ENCODE results near the gene DHRS3. TPM values are rescaled to one million over a fixed set of nuclear protein-coding genes. Genes with fewer than 3 reads are reported as not detected.

DHRS3 gene
- polyA plus RNA-seq, 3 donors = 68.3 to 85.7 (median 68.8) TPM

GRCh38 chr1:12640237-12640957 is 22.4 kb upstream of the DHRS3 start:
- DNase-seq (ENCODE audit: low read depth in 3 of 3, low spot score in 2 of 3) = no peak

GRCh38 chr1:12637693-12638092 is 19.7 kb upstream of the DHRS3 start:
- DNase-seq (ENCODE audit: low read depth in 3 of 3, low spot score in 2 of 3) = no peak

- peak in 1 of 3 donors; percentile 56 for DNase-seq (ENCODE audit: low read depth in 3 of 3, low spot score in 2 of 3)
Observed at GRCh38 chr1:12636098-12636950, 18.3 kb upstream of the DHRS3 start.

GRCh38 chr1:12634696-12635202 is 16.7 kb upstream of the DHRS3 start:
- DNase-seq (ENCODE audit: low read depth in 3 of 3, low spot score in 2 of 3) = no peak

- no peak for DNase-seq (ENCODE audit: low read depth in 3 of 3, low spot score in 2 of 3)
Observed at GRCh38 chr1:12634156-12634555, 16.1 kb upstream of the DHRS3 start.

- no peak for DNase-seq (ENCODE audit: low read depth in 3 of 3, low spot score in 2 of 3)
Observed at GRCh38 chr1:12631571-12631970, 13.6 kb upstream of the DHRS3 start.

GRCh38 chr1:12630946-12631530 is 13.0 kb upstream of the DHRS3 start:
- DNase-seq (ENCODE audit: low read depth in 3 of 3, low spot score in 2 of 3) = no peak

- no peak for DNase-seq (ENCODE audit: low read depth in 3 of 3, low spot score in 2 of 3)
Observed at GRCh38 chr1:12629985-12630760, 12.2 kb upstream of the DHRS3 start.

GRCh38 chr1:12629511-12629956 is 11.5 kb upstream of the DHRS3 start:
- DNase-seq (ENCODE audit: low read depth in 3 of 3, low spot score in 2 of 3) = no peak

GRCh38 chr1:12627296-12627695 is 9.3 kb upstream of the DHRS3 start:
- DNase-seq (ENCODE audit: low read depth in 3 of 3, low spot score in 2 of 3) = no peak

- DNase-seq (ENCODE audit: low read depth in 3 of 3, low spot score in 2 of 3) = no peak
Observed at GRCh38 chr1:12626888-12627287, 8.9 kb upstream of the DHRS3 start.

- no peak for DNase-seq (ENCODE audit: low read depth in 3 of 3, low spot score in 2 of 3)
Observed at GRCh38 chr1:12625276-12625675, 7.3 kb upstream of the DHRS3 start.

- DNase-seq (ENCODE audit: low read depth in 3 of 3, low spot score in 2 of 3) = no peak
Observed at GRCh38 chr1:12622506-12622905, 4.5 kb upstream of the DHRS3 start.

- DNase-seq (ENCODE audit: low read depth in 3 of 3, low spot score in 2 of 3) = no peak
Observed at GRCh38 chr1:12621346-12622335, 3.6 kb upstream of the DHRS3 start.

- no peak for DNase-seq (ENCODE audit: low read depth in 3 of 3, low spot score in 2 of 3)
Observed at GRCh38 chr1:12620931-12621330, 2.9 kb upstream of the DHRS3 start.

- DNase-seq (ENCODE audit: low read depth in 3 of 3, low spot score in 2 of 3) = no peak
Observed at GRCh38 chr1:12620488-12620865, 2.5 kb upstream of the DHRS3 start.

GRCh38 chr1:12619792-12620487 is 1.9 kb upstream of the DHRS3 start:
- peak in 1 of 3 donors; percentile 73 for DNase-seq (ENCODE audit: low read depth in 3 of 3, low spot score in 2 of 3)

- no peak for DNase-seq (ENCODE audit: low read depth in 3 of 3, low spot score in 2 of 3)
Observed at GRCh38 chr1:12618965-12619791, 1.2 kb upstream of the DHRS3 start.
